Activated T-helper 1 cell treated with anti-CD3 and anti-CD28 coated beads, Interleukin-12 subunit alpha, Interleukin-12 subunit beta, Interleukin-2, Interleukin-4 antibody, amounts not matched to agents 30 ng/mL and 10 ng/mL and 1 ng/mL, durations not matched to agents 14 hours and 24 hours and 36 hours (primary cell): ENCODE measurements around the gene GPLD1. TPM values are rescaled to one million over a fixed set of nuclear protein-coding genes. Genes with fewer than 3 reads are reported as not detected.

Experiments
- DNase-seq: peaks from one replicate; pipeline ENCODE4 v3.0.0; 2021; ENCODE audit warnings: low spot score
- H3K27ac Mint-ChIP-seq: one replicate; pipeline ENCODE4 v1.8.0; 2021; ENCODE audit warnings: mild to moderate bottlenecking, mixed read lengths
- H3K27me3 Mint-ChIP-seq: one replicate; pipeline ENCODE4 v1.8.0; 2022; ENCODE audit warnings: mild to moderate bottlenecking, moderate library complexity, mixed read lengths; ENCODE audit not compliant: insufficient read depth
- H3K36me3 Mint-ChIP-seq: one replicate; pipeline ENCODE4 v1.8.0; 2021; ENCODE audit warnings: low read depth, mixed read lengths
- H3K4me1 Mint-ChIP-seq: one replicate; pipeline ENCODE4 v1.8.0; 2021; ENCODE audit warnings: low read depth, mixed read lengths
- H3K4me3 Mint-ChIP-seq: one replicate; pipeline ENCODE4 v1.8.0; 2021; ENCODE audit warnings: mild to moderate bottlenecking, moderate library complexity, mixed read lengths
- H3K9me3 Mint-ChIP-seq: one replicate; pipeline ENCODE4 v1.8.0; 2021; ENCODE audit warnings: mixed read lengths
- intact Hi-C: fragments of 100-400 bp; cut with micrococcal nuclease; formaldehyde crosslinking; loops from one replicate; pipeline ENCODE4 v1.15.1; 2024
- total RNA-seq: library from RNA; stranded (reverse); gene quantifications from 2 replicates; pipeline ENCODE4 v1.2.3, GENCODE V29; 2022

Gene GPLD1
- total RNA-seq, 1 donor from 2014 or later: 0.39 TPM

GRCh38 chr6:24492475-24492874 lies 3.1 kb upstream of the GPLD1 start:
- Mint-ChIP-seq H3K9me3 (peaks cover 4% of the 10 kb centered on the region), H3K27me3 (peaks cover 2% of the 10 kb centered on the region), H3K4me3 (no peak overlapping the region), H3K36me3 (peaks cover 6% of the 10 kb centered on the region), H3K4me1 (peaks cover 21% of the 10 kb centered on the region), H3K27ac (no peak overlapping the region)
- intact Hi-C loops: loop anchor here (5.0 to 10.0 kb wide), 2 partner anchors 60 to 202 kb away; no protein-coding TSS in a partner anchor
- no peak for DNase-seq

DNA sequence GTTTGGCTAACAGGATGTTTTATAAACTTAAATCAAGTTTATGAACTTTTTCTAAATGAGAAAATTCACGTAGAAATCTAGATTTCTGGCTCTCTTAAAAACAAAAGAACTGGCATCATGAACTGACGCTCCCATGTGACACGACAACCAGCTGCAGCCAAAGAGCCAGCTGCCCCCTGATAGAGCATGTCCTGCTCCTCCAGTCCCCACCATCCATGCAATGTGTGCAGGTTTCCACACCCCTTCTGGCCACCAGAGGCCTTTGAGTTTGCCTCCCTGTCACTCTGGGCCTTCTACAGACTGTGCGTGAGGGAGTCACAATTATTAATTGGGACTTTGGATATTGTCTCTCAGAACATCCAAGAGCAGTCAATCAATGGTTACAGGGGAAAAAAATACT lies 1.6 kb upstream of the GPLD1 start:
- H3K27me3 Mint-ChIP-seq: peaks cover 2% of the 10 kb centered on the region
- H3K4me1 Mint-ChIP-seq: peaks cover 19% of the 10 kb centered on the region
- H3K9me3 Mint-ChIP-seq: no peaks in the 10 kb centered on the region
- H3K36me3 Mint-ChIP-seq: peaks cover 2% of the 10 kb centered on the region
- DNase-seq: no peak
- H3K4me3 Mint-ChIP-seq: no peak overlapping the region
- no peak overlapping the region for H3K27ac Mint-ChIP-seq
- intact Hi-C loops: loop anchor here (5.0 to 10.0 kb wide), 2 partner anchors 59 to 204 kb away; no protein-coding TSS in a partner anchor

- intact Hi-C loops: loop anchor here (5.0 to 10.0 kb wide), 2 partner anchors 58 to 205 kb away; no protein-coding TSS in a partner anchor
- peaks cover 12% of the 10 kb centered on the region for H3K4me1 Mint-ChIP-seq
Measured at GRCh38 chr6:24489881-24490280, 503 bp upstream of the GPLD1 start.

GRCh38 chr6:24486065-24486464 lies 3.3 kb downstream of the GPLD1 start:
- no peaks in the 10 kb centered on the region for H3K9me3 Mint-ChIP-seq
- DNase-seq: no peak
- no peaks in the 10 kb centered on the region for H3K27me3 Mint-ChIP-seq
- intact Hi-C loops: no loop called here
- no peak overlapping the region for H3K27ac Mint-ChIP-seq
- H3K4me1 Mint-ChIP-seq: no peaks in the 10 kb centered on the region
- H3K36me3 Mint-ChIP-seq: no peaks in the 10 kb centered on the region
- no peak overlapping the region for H3K4me3 Mint-ChIP-seq

More at GRCh38 chr6:24489881-24490280, 503 bp upstream of the GPLD1 start:
- no peaks in the 10 kb centered on the region for H3K9me3 Mint-ChIP-seq
- H3K27ac Mint-ChIP-seq: no peak overlapping the region
- H3K27me3 Mint-ChIP-seq: no peaks in the 10 kb centered on the region
- no peak for DNase-seq
- no peaks in the 10 kb centered on the region for H3K36me3 Mint-ChIP-seq
- H3K4me3 Mint-ChIP-seq: no peak overlapping the region

- H3K27ac Mint-ChIP-seq: no peak overlapping the region
- intact Hi-C loops: no loop called here
- no peak overlapping the region for H3K4me3 Mint-ChIP-seq
- H3K36me3 Mint-ChIP-seq: no peaks in the 10 kb centered on the region
- H3K9me3 Mint-ChIP-seq: no peaks in the 10 kb centered on the region
- no peak for DNase-seq
- H3K4me1 Mint-ChIP-seq: no peaks in the 10 kb centered on the region
- H3K27me3 Mint-ChIP-seq: no peaks in the 10 kb centered on the region
Measured at GRCh38 chr6:24484657-24485323, 4.6 kb downstream of the GPLD1 start.

DNA sequence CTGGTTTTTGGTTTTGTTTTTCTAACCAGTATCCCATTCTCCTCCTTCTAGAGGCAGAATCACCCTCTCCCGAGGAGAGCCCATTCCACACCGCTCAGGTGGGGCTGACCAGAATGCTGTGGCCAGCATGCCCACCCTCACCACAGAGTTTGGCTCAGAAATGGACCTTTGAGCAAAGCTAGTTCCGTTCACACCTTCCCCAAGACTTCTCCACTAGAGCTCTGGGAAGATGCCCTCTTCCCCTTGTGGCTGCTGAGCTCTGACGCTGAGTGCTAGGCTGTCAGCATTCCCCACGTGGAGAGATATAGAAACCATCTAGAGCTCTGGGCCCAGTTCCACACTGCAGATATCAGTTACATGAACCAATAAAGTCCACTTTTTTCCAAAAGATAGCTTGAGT lies 7.9 kb downstream of the GPLD1 start:
- H3K9me3 Mint-ChIP-seq: no peaks in the 10 kb centered on the region
- H3K4me3 Mint-ChIP-seq: no peak overlapping the region
- no peak overlapping the region for H3K27ac Mint-ChIP-seq
- H3K36me3 Mint-ChIP-seq: no peaks in the 10 kb centered on the region
- intact Hi-C loops: no loop called here
- H3K27me3 Mint-ChIP-seq: peaks cover 2% of the 10 kb centered on the region
- DNase-seq: no peak
- H3K4me1 Mint-ChIP-seq: no peaks in the 10 kb centered on the region

GRCh38 chr6:24480705-24481104 lies 8.7 kb downstream of the GPLD1 start:
- H3K9me3 Mint-ChIP-seq: no peaks in the 10 kb centered on the region
- peaks cover 2% of the 10 kb centered on the region for H3K27me3 Mint-ChIP-seq
- no peak for DNase-seq
- intact Hi-C loops: no loop called here
- no peak overlapping the region for H3K4me3 Mint-ChIP-seq
- H3K4me1 Mint-ChIP-seq: no peaks in the 10 kb centered on the region
- H3K27ac Mint-ChIP-seq: no peak overlapping the region
- no peaks in the 10 kb centered on the region for H3K36me3 Mint-ChIP-seq

DNA sequence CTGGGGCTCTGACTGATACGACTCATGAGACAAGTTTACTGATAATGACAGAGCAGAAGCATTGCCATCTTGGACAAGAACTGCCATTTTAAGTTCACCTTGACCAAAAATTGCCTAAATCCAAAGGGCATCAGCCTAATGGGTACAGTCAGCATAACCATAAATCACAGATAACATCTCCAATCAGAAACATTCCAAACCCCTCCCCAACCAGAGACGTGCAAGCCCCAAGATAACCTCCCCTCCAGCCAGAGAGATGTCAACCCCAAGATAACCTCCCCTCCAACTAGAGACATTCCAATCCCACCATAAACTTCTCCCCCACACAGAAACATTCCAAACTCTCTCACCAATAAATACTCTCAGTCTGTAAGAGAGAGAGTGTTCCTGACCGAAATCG lies 10.5 kb downstream of the GPLD1 start:
- no peak overlapping the region for H3K4me3 Mint-ChIP-seq
- H3K27me3 Mint-ChIP-seq: peaks cover 2% of the 10 kb centered on the region
- intact Hi-C loops: no loop called here
- H3K27ac Mint-ChIP-seq: no peak overlapping the region
- no peaks in the 10 kb centered on the region for H3K9me3 Mint-ChIP-seq
- DNase-seq: no peak
- H3K4me1 Mint-ChIP-seq: no peaks in the 10 kb centered on the region
- no peaks in the 10 kb centered on the region for H3K36me3 Mint-ChIP-seq

GRCh38 chr6:24477070-24477469 lies 12.3 kb downstream of the GPLD1 start:
- intact Hi-C loops: no loop called here
- DNase-seq: no peak
- Mint-ChIP-seq H3K36me3 (no peaks in the 10 kb centered on the region), H3K9me3 (no peaks in the 10 kb centered on the region), H3K4me1 (no peaks in the 10 kb centered on the region), H3K27ac (no peak overlapping the region), H3K27me3 (peaks cover 2% of the 10 kb centered on the region), H3K4me3 (no peak overlapping the region)

GRCh38 chr6:24476631-24477030 lies 12.7 kb downstream of the GPLD1 start:
- H3K27me3 Mint-ChIP-seq: peaks cover 2% of the 10 kb centered on the region
- intact Hi-C loops: no loop called here
- H3K4me1 Mint-ChIP-seq: no peaks in the 10 kb centered on the region
- no peak overlapping the region for H3K4me3 Mint-ChIP-seq
- H3K9me3 Mint-ChIP-seq: no peaks in the 10 kb centered on the region
- no peak overlapping the region for H3K27ac Mint-ChIP-seq
- DNase-seq: no peak
- H3K36me3 Mint-ChIP-seq: no peaks in the 10 kb centered on the region

DNA sequence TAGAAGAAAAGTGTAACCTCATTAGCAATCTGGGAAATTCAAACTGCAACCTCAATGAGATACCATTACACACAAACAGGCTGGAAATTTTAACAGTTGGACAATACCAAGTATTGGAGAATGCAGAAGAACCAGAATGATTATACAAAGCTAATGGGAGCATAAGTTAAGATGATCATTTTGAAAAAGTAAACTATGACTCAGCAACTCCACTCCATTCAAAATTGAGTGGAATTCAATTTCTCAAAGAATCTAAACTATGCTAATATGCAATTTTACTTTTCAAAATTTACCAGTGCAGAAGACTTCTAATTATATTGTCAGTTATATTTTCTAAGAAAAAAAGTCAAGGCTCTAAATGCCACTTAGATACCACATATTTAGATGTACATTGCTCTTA lies 17.2 kb downstream of the GPLD1 start:
- Mint-ChIP-seq H3K4me3 (no peak overlapping the region), H3K4me1 (no peaks in the 10 kb centered on the region), H3K27ac (no peak overlapping the region), H3K27me3 (peaks cover 7% of the 10 kb centered on the region), H3K36me3 (no peaks in the 10 kb centered on the region), H3K9me3 (no peaks in the 10 kb centered on the region)
- intact Hi-C loops: no loop called here
- DNase-seq: no peak

GRCh38 chr6:24469811-24470210 lies 19.6 kb downstream of the GPLD1 start:
- DNase-seq: no peak
- no peak overlapping the region for H3K4me3 Mint-ChIP-seq
- no peaks in the 10 kb centered on the region for H3K4me1 Mint-ChIP-seq
- H3K36me3 Mint-ChIP-seq: no peaks in the 10 kb centered on the region
- H3K9me3 Mint-ChIP-seq: no peaks in the 10 kb centered on the region
- peaks cover 5% of the 10 kb centered on the region for H3K27me3 Mint-ChIP-seq
- intact Hi-C loops: no loop called here
- no peak overlapping the region for H3K27ac Mint-ChIP-seq

DNA sequence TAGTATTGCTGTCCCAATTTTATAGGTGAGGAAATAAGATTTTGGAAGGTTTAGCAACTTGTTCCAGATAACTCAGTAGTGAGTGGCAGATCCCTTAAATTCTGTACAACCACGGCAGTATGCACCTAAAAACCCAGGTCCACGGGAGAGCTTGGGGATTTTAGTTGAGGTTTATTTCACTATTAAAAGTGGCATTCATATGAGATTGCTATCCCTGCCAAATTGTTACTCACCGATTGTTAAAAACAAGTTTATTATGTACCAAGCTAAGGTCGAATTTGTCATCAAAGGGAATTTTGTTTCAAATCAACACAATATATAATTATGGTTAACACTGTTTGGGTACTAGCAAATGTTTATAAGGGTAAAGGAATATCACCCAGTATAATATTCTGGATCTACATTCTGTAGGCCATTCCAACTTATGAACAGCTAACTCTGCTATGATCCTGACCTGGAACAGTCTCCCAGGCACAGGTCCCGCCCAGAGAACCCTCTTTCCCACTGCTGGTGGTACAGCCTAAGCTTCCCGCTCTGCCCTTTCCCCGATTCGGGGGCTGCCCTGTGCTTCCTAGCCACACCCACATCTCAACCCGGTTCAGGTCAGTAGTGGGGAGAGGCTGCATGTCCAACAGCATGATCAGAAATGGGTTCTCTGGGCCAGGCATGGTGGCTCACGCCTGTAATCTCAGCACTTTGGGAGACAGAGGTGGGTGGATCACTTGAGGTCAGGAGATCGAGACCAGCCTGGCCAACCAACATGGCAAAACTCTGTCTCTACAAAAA lies 24.9 kb downstream of the GPLD1 start:
- Mint-ChIP-seq H3K36me3 (no peaks in the 10 kb centered on the region), H3K9me3 (no peaks in the 10 kb centered on the region), H3K27me3 (peaks cover 5% of the 10 kb centered on the region), H3K4me3 (no peak overlapping the region), H3K4me1 (no peaks in the 10 kb centered on the region), H3K27ac (no peak overlapping the region)
- no peak for DNase-seq
- intact Hi-C loops: no loop called here
